Neuronal stem cell (in vitro differentiated cells): ENCODE results near the gene TMEM132A.
"Not testable (repeated sequence)": the region's sequence is repeated elsewhere in the genome, so short reads cannot be mapped to it uniquely, and the experiment has no call there.

Experiments
- DNase-seq: peaks from one replicate; pipeline ENCODE4 v3.0.0-alpha.2; 2013; ENCODE audit warnings: low spot score
- H2AFZ ChIP-seq: one replicate; pipeline ENCODE4 v1.6.1; 2013; ENCODE audit warnings: mild to moderate bottlenecking, low read length, inconsistent platforms
- H2AK5ac ChIP-seq: 2 replicates; pipeline ENCODE4 v1.6.1; 2013; ENCODE audit warnings: low read depth, mild to moderate bottlenecking, inconsistent platforms, low read length, moderate library complexity, mixed read lengths
- H2BK120ac ChIP-seq: 2 replicates; pipeline ENCODE4 v1.6.1; 2013; ENCODE audit warnings: low read depth, mild to moderate bottlenecking, inconsistent platforms, low read length, moderate library complexity, mixed read lengths
- H2BK12ac ChIP-seq: one replicate; pipeline ENCODE4 v1.6.1; 2013; ENCODE audit warnings: low read length, inconsistent platforms
- H2BK15ac ChIP-seq: 2 replicates; pipeline ENCODE4 v1.6.1; 2013; ENCODE audit warnings: mild to moderate bottlenecking, low read length, inconsistent platforms, mixed read lengths
- H2BK5ac ChIP-seq: one replicate; pipeline ENCODE4 v1.6.1; 2013; ENCODE audit warnings: inconsistent platforms, mild to moderate bottlenecking, low read length, moderate library complexity
- H3K14ac ChIP-seq: one replicate; pipeline ENCODE4 v1.6.1; 2013; ENCODE audit warnings: low read length, inconsistent platforms
- H3K18ac ChIP-seq: 2 replicates; pipeline ENCODE4 v1.6.1; 2013; ENCODE audit warnings: low read length, inconsistent platforms
- H3K23ac ChIP-seq: 2 replicates; pipeline ENCODE4 v1.6.1; 2013; ENCODE audit warnings: low read depth, mild to moderate bottlenecking, mixed read lengths, low read length, inconsistent platforms; ENCODE audit not compliant: poor library complexity
- H3K27ac ChIP-seq: replicated peaks from 3 replicates; pipeline ENCODE4 v1.5.1; 2013; ENCODE audit warnings: low read length, inconsistent platforms
- H3K27me3 ChIP-seq, 3 experiments: 2 replicates each; pipeline ENCODE4 v1.6.1; 2013; ENCODE audit warnings: low read length in 3 of 3, mild to moderate bottlenecking in 2 of 3, inconsistent platforms in 1 of 3, low read depth in 1 of 3, mixed read lengths in 1 of 3, moderate library complexity in 1 of 3; ENCODE audit not compliant: control insufficient read depth in 3 of 3, insufficient read depth in 3 of 3
- H3K36me3 ChIP-seq, 2 donors: replicated peaks in 1 of 2; 2 replicates each; pipeline ENCODE4 v1.6.1; 2013; ENCODE audit warnings: low read length in 2 of 2; ENCODE audit not compliant: control insufficient read depth in 2 of 2, insufficient read depth in 2 of 2
- H3K4ac ChIP-seq: 2 replicates; pipeline ENCODE4 v1.6.1; 2013; ENCODE audit warnings: inconsistent platforms, mild to moderate bottlenecking, low read length, moderate library complexity
- H3K4me1 ChIP-seq, 2 donors: 1 replicate in 1 of 2; 2 replicates in 1 of 2; pipeline ENCODE4 v1.6.1; 2013; ENCODE audit warnings: low read length in 2 of 2, low read depth in 1 of 2; ENCODE audit not compliant: control insufficient read depth in 2 of 2, insufficient read depth in 1 of 2
- H3K4me2 ChIP-seq: one replicate; pipeline ENCODE4 v1.6.1; 2013; ENCODE audit warnings: mild to moderate bottlenecking, low read length, inconsistent platforms; ENCODE audit not compliant: insufficient read depth, poor library complexity, severe bottlenecking
- H3K4me3 ChIP-seq, 2 donors: 2 replicates each; pipeline ENCODE4 v1.5.1; 2013; ENCODE audit warnings: low read length in 2 of 2, mild to moderate bottlenecking in 2 of 2, inconsistent platforms in 1 of 2, moderate library complexity in 1 of 2
- H3K79me1 ChIP-seq: one replicate; pipeline ENCODE4 v1.6.1; 2013; ENCODE audit warnings: low read depth, mild to moderate bottlenecking, inconsistent platforms, low read length, moderate library complexity
- H3K9ac ChIP-seq: one replicate; pipeline ENCODE4 v1.6.1; 2013; ENCODE audit warnings: mild to moderate bottlenecking, low read depth, low read length, inconsistent platforms; ENCODE audit not compliant: poor library complexity
- H3K9me3 ChIP-seq, 2 donors: replicated peaks in 1 of 2; 2 replicates each; pipeline versions ENCODE3 to v1.6.1; 2013; ENCODE audit warnings: low read length in 2 of 2, mild to moderate bottlenecking in 2 of 2, inconsistent platforms in 1 of 2, low read depth in 1 of 2, mixed read lengths in 1 of 2, moderate library complexity in 1 of 2; ENCODE audit not compliant: control insufficient read depth in 2 of 2, insufficient read depth in 1 of 2
- H4K8ac ChIP-seq: one replicate; pipeline ENCODE4 v1.6.1; 2013; ENCODE audit warnings: low read depth, mild to moderate bottlenecking, inconsistent platforms, low read length, moderate library complexity
- H4K91ac ChIP-seq: one replicate; pipeline ENCODE4 v1.6.1; 2013; ENCODE audit warnings: low read length, low read depth, mild to moderate bottlenecking, inconsistent platforms; ENCODE audit not compliant: poor library complexity
- WGBS, 2 donors: extraction: QIAGEN DNeasy Blood & Tissue Kit; methylation state at CpG; one replicate each; pipeline ENCODE4 v1.1.7; 2013; ENCODE audit warnings: missing lambda C conversion rate in 2 of 2, mixed read lengths in 1 of 2; ENCODE audit not compliant: insufficient read length in 2 of 2, insufficient replicate concordance in 1 of 2; ENCODE audit errors: extremely low coverage in 2 of 2; 5-methylcytosine and 5-hydroxymethylcytosine counted together

Gene TMEM132A

GRCh38 chr11:60906132-60906972 lies 17.9 kb upstream of the TMEM132A start, which contains the start of gene PRPF19:
PRPF19 (minus strand) TSS chr11:60906585; CDS start chr11:60906382, 203 bp downstream.
- Histone ChIP-seq H3K4me1 (peaks cover 6 to 13% of the 10 kb centered on the region in 2 donors), H4K8ac (no peak within 1 kb of the TSS), H2AK5ac (no peak within 1 kb of the TSS), H3K4ac (no peak within 1 kb of the TSS), H3K9me3 (no peaks in the 10 kb centered on the region), H3K4me3 (peak within 1 kb of the TSS; percentile 77 to 99), H3K4me2 (peak within 1 kb of the TSS; percentile 55), H2BK120ac (no peak within 1 kb of the TSS), H3K14ac (peak within 1 kb of the TSS; percentile 5), H3K9ac (peak within 1 kb of the TSS; percentile 91), H3K23ac (peak within 1 kb of the TSS; percentile 67), H2BK12ac (no peak within 1 kb of the TSS), H3K79me1 (peaks cover 11% of the 10 kb centered on the region), H3K27me3 (peaks cover 0 to 2% (median 0%) of the 10 kb centered on the region in 3 experiments), H2BK5ac (no peak within 1 kb of the TSS), H2AFZ (peak within 1 kb of the TSS; percentile 82), H3K36me3 (peaks cover 20 to 39% of the 10 kb centered on the region in 2 donors), H3K27ac (peak within 1 kb of the TSS; percentile 89), H4K91ac (no peak within 1 kb of the TSS), H3K18ac (peak within 1 kb of the TSS; percentile 73), H2BK15ac (no peak within 1 kb of the TSS)
- DNase-seq = peak; percentile 98
- WGBS, 2 donors = no CpG with 5 or more reads among the region's 75 CpGs

GRCh38 chr11:60908803-60909202 lies 15.5 kb upstream of the TMEM132A start:
- Histone ChIP-seq H3K18ac (no peak overlapping the region), H3K36me3 (peaks cover under 1 to 15% of the 10 kb centered on the region in 2 donors), H4K8ac (no peak overlapping the region), H2BK5ac (no peak overlapping the region), H3K27ac (no peak overlapping the region), H2AK5ac (no peak overlapping the region), H2AFZ (no peak overlapping the region), H4K91ac (no peak overlapping the region), H3K4me3 (no peak overlapping the region), H3K9me3 (no peaks in the 10 kb centered on the region), H3K14ac (no peak overlapping the region), H3K4me1 (peaks cover 20 to 28% of the 10 kb centered on the region in 2 donors), H3K4ac (no peak overlapping the region), H2BK12ac (no peak overlapping the region), H2BK120ac (no peak overlapping the region), H3K27me3 (peaks cover 0 to 2% (median 0%) of the 10 kb centered on the region in 3 experiments), H3K9ac (no peak overlapping the region), H3K4me2 (no peak overlapping the region), H3K79me1 (no peaks in the 10 kb centered on the region), H3K23ac (no peak overlapping the region), H2BK15ac (no peak overlapping the region)
- no peak for DNase-seq
- no CpG with 5 or more reads among the region's 1 CpG for WGBS, 2 donors

- H3K27me3 ChIP-seq, H2AFZ ChIP-seq, H3K27ac ChIP-seq, DNase-seq, H3K23ac ChIP-seq, H2BK15ac ChIP-seq, H3K4ac ChIP-seq, H2BK12ac ChIP-seq, H3K36me3 ChIP-seq, H2BK120ac ChIP-seq, H3K79me1 ChIP-seq, H3K4me3 ChIP-seq, H2BK5ac ChIP-seq, H3K14ac ChIP-seq, H2AK5ac ChIP-seq, H4K8ac ChIP-seq, H3K4me2 ChIP-seq, H3K9me3 ChIP-seq, H4K91ac ChIP-seq, H3K18ac ChIP-seq, H3K9ac ChIP-seq: not testable (repeated sequence)
- peaks cover 20 to 26% of the 10 kb centered on the region in 2 donors for H3K4me1 ChIP-seq
- no CpG with 5 or more reads among the region's 3 CpGs for WGBS, 2 donors
Observed at GRCh38 chr11:60909680-60910280, 14.5 kb upstream of the TMEM132A start.

- H3K14ac ChIP-seq = no peak overlapping the region
- no peak overlapping the region for H2AK5ac ChIP-seq
- no peak overlapping the region for H2BK120ac ChIP-seq
- H3K79me1 ChIP-seq = peaks cover 5% of the 10 kb centered on the region
- DNase-seq = no peak
- H2BK12ac ChIP-seq = no peak overlapping the region
- H3K18ac ChIP-seq = no peak overlapping the region
- no peak overlapping the region for H4K8ac ChIP-seq
- H3K27ac ChIP-seq = no peak overlapping the region
- no peak overlapping the region for H2BK5ac ChIP-seq
- H3K9me3 ChIP-seq = no peaks in the 10 kb centered on the region
- H2BK15ac ChIP-seq = no peak overlapping the region
- H3K4me1 ChIP-seq = peaks cover 17 to 22% of the 10 kb centered on the region in 2 donors
- H3K4me3 ChIP-seq = no peak overlapping the region
- H3K27me3 ChIP-seq = peaks cover 0 to 2% (median 0%) of the 10 kb centered on the region in 3 experiments
- no peak overlapping the region for H3K4me2 ChIP-seq
- no peak overlapping the region for H3K9ac ChIP-seq
- H3K23ac ChIP-seq = no peak overlapping the region
- H3K4ac ChIP-seq = no peak overlapping the region
- no CpG with 5 or more reads among the region's 3 CpGs for WGBS, 2 donors
- peaks cover 0 to under 1% of the 10 kb centered on the region in 2 donors for H3K36me3 ChIP-seq
- H4K91ac ChIP-seq = no peak overlapping the region
- H2AFZ ChIP-seq = no peak overlapping the region
Observed at GRCh38 chr11:60910281-60910687, 14.0 kb upstream of the TMEM132A start.
